ENCODE data around the gene CCNK.

The CCNK gene

DNA sequence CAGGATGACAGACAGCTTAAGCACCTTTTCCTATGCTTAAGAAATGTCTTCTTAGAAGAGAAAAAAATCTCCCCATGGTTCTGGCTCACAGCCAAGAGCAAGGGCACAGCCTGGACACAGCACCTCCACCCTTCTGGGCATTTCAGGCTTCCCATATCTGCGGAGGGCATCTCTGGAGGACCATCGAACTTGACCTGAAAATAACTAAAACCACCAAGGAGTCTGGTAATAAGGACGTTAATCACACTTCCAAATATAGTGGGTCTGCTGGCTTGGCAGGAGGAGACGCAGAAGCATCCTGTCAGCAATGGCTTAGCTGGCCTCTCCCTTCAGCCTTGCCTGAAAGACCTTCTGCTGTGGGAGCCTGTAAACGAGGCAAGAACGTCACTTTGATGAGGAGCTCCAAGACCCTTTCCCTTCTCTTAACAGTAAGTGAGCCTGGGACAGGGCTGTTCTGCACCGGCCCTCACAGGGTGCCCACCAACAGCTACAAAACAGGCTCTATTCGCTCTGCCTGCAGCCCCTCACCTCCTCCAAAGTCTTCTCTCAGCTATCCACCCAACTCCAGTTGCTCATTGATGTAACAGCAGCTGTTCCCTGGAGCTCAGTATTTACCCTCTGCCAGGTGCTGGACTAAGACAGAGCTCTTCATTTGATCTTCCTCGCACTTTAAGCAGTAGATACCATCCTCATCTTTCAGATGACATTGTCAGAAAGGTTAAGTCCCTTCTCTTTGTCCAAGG lies 13.7 kb upstream of the CCNK start:
- DNase-seq, result no peak

DNA sequence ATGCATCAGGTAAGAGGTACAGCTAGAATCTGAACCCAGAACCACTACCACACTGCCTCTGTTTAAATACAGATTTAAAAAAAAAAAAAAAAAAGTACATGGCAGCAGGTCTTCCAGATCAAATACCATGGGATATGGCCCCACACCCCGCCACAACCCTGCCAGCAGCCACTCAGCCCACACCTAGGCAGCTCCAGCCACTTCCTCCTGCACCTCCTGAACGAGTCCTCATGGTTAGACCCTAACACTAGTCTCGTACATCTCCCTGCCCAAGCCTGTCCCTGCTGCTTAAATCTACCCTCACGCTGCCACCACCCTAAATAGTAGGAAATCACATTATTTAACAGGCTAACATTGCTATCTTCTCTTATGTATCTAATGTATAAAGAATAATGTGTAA lies 13.1 kb upstream of the CCNK start:
- no peak for DNase-seq

DNA sequence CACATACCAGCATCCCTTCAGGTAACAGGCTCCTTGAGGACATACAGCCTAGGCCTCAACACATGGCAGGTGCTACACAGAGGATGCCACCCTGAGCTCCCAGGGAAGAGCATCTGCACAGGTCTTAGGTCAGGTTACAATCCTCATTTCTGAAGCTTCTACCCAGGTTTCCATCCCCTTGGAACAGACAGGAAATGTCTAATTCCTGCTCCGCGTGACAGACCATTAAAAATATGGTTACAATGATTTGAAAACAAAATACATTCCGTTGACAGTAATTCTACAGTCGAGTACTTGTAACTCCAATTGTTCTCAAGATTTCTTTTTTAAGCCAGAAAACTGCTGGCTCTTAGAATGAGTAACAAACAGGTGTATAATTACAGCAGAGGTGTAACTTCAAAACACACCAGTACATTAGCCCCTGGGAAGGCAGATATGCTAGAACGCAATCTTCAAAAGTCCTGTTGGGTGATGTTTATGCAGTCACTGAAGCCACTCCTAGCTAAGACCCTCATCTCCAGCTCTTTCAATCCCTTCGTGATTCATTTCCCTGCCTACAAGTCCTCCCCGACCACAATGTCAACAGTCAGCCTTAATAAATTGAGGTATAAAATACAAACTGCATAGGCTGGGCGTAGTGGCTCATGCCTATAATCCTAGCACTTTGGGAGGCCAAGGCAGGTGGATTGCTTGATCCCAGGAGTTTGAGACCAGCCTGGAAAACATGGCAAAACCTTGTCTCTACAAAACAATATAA lies 12.2 kb upstream of the CCNK start:
- no peak for DNase-seq

DNA sequence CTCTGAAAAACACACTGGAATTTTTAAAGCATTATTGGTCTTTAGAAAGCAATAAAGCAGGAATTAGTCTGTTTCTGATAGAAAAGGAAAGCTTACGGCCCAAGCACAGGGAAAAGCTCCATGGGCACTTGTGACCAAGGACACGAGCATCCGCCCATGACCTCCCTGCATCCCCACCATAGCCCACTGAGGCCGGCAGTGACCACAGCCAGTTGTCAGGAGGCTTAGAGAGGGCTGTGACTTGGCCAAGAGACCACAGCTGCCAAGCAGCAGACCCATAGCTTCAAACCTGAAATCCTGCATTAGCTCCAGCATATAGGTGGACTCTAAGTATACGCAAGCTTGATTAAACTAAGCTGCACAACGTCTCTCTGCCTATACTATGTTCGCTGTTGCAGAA lies 9.5 kb upstream of the CCNK start:
- no peak for DNase-seq

DNA sequence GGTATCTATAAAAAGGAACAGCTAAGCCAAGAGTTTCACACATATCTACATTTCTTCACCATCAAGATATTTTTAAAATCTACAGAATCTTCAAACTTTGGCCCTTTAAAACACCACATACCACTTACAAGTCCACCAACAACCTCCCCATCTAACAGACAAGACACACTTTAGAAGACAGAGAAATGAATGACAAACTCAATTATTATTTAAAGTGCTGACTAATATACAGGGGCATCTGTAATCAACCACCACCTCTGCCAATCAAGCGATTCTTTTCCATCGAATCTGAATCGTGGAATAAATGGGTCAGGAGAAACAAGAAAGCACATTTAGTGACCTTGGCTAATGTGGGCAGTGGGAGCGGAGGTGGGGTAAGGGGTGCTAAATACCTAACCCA lies 8.3 kb upstream of the CCNK start:
- no peak for DNase-seq

DNA sequence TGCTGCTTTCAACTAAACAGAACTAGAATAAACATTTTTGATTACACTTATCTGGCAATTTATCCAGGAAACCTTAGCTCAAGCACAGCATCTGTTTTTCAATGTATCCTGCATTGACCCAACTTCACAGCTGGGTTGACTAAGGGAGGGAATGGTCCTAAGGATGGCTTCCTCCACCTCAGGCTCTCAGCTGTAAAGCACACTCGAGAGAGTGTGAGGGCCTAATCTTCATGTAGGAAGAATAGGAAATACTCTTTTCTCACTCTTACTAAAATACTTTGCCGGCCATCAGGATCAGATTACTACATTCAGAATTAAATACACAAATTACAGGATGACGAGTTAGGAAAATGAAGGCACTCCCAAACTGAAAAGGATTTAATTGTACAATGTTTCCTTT lies 7.8 kb upstream of the CCNK start:
- no peak for DNase-seq

DNA sequence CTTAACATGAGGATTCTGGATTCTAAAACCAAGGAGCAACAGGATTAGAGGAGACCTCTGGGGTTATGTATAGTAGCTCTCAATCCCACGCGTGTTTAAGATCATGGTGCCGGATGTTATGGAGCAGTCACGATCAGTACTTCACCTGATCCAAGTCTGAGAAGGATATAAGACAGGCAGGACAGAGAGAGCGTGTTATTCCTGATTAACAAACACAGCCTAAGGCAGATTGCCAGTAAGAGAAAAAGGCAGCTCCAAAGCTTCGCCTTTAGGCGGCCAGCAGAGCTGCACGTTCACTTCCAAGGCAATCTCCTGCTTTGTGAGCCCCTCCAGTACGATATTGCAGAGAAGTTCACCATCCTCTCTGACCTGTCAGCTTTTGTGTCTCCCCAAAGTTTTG lies 6.0 kb upstream of the CCNK start:
- DNase-seq, result no peak

DNA sequence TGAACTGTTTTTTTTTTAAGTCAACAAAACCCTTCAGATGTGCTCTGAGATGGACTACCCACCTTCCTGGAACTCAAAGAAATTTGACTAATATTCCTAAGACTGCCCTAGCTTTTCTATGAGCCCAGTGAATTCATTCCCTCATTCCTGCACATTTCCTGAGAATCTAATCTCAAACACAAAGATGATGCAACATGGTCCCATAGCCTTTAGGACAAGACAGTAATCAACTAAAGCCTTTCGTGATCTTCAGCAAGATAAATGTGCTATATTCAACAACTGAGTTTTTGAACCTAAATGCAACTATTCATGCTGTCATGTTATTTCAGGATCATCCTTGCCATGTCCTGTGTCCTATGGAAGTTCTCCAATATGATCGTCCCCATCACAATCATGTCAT lies 5.5 kb upstream of the CCNK start:
- no peak for DNase-seq

DNA sequence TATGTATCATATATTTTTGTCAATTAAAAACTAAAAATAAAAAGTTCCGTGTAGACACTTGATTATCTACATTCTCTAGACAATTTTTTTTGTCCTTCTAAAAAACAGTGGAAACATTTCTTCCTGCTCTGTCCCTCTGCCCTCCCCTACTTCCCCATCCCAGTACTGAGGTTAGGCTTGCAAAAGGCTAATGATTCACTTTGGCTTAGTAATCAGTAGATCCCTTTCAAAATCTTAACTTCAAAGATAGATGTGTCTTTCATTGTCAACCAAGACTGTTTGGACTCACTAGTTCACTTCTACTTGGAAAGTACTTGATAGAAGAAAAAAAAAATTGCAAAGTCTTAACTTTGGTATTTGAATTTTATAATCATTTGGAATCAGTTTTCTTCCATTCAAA lies 4.3 kb upstream of the CCNK start:
- no peak for DNase-seq

DNA sequence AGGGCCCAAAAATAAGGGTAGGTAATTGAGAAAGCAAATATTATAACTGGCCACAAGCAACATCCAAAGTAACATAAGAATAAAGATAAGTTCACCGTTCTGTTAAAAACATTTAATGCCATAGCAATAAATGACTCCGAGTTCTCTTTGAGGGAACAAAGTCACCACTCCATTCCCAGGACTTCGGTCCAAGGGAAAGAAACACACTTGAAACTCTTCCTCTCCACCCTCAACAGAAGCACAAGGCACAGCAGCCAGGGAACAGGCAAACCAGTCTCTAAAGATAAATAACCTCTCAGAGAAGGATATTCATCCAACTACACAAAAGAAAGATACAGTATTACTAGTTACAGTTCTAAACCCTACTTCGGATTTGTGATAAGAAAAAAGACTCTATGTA lies 3.1 kb upstream of the CCNK start:
- DNase-seq, result no peak

DNA sequence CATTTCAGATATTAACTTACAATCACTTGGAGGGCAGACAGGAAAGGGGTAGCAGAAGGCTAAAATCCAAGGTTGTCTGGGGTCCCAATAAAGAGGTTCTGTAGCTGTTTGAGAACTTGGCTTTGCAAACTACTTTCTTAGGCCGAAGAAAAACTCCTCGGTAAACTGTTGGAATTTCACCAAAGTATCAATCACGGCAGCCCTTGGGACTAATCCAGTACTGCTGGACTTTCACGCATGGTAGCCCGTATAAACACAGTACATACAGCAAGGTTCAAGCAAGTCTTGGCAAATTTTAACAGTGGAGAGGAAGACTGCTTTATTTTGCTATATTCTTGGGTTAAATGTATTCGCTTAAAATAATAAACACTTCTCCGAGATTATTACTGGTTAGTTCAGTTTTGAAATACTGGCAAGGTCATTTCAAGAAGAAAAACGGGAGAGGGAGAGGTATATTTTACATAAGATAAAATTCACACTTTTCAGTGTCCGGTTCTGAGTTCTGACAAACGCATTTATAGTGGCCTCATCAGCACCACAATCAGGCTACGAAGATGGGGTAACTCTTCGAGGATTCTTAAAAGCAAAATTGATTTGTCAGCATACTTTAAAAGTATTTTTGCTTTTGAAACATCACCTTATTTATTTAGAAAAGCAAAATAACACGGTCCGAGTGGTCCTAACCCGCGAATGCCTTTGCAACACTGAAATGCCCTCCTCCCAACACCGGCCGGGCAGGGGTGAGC lies 1.9 kb upstream of the CCNK start:
- no peak for DNase-seq

DNA sequence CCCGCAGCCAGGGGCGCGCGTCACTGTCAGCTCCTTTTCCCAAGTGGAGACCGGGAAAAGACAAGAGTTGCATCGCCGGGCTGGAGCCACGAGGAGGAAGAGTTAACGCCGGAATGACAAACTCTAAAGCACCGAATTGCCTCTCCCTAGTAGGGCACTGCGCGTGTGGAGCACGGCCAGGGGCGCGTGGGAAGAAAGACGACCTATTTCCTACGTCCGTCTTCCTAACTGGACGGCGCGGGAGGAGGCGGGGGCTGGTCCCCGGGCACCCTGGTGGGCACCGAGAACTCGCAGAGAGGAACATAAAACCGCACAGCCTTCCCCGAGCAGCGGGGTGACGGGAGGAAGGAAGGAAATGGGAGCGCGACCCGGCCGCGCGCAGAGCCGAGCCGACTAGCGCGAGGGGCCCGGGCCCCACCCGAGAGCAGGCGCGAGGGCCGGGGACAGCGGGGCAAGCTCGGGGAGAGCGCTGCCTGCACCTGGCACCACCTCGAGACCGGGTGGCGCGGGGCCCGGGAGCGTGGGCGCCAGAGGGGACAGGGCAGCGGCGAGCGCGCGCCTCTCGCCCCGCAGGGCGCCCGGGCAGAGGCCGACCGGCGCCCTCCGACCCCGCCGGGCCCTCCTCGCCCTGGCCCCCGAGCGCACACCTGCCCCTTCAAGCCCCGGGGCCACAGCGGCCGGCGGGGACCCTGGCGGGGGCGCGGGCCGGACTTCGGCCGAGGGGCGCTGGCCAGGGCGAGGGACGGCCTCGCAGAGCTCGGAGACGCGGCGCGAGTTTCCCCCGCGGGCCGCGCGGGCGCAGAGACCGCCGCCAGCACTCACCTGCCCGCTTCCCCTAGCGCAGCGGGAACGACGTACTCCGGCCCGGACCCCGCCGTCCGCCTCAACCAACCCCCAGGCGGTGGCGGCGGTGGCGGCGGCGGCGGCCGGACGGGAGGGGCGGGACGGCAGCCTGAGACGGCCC lies 1.0 kb upstream of the CCNK start, which contains the start of gene SETD3:
Gene SETD3 (minus strand): TSS at position 954 of the 964 bp plus-strand sequence. CDS start 15,054 bp downstream, outside the sequence.
- DNase-seq, result no peak

DNA sequence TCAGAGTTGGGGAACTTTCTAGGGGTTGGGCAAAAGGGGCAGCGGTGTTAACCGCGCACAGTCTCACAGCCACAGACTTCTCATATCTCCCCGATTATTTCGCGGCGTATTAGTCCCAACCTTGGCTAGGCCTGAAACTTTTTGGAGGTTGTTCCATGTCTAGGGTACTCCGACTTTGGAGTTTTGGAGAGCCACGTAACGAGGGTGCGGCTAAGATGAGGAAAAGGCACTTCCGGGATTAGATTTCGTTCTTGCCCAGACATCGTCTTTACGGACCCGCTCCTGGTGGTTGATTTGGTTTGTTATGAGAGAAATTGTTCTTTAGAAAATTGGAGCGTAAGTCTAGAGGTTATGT lies 513 bp downstream of the CCNK start:
- no peak for DNase-seq

DNA sequence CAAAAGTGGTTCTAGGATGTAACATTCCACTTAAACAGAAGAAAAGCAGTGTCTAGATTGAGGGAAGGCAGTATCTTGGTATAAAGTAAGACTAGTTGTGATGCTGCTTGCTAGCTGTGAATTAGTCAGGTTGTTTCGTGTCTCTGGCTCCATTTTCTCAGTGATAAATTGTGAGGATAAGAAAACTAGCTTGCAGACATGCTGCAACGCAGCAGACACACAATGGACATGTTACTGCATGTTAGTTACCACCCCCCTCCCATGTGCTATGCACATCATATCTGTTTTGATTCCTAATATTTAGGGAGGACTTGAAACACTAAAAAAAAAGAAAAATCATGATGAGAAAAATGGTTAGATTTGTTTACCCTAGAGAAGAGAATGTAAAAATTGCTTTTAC lies 2.9 kb downstream of the CCNK start:
- no peak for DNase-seq

DNA sequence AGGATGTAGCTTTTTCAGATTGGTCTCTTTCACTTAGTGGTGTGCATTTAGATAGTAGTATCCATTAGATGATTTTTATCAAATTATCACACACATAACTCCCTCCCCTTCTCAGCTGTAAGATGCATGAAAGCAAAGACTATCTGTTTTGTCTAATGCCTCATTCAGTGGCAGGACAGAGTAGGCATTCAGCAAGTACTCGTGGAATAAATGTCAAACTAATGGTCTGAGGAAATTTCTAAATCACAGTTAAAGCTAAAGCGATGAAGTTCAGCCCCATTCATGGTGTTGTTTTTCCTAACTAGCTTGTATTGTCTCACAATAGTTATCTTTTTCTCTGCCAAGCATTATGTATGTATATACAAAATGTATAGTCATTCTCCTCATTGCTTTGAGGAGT lies 16.1 kb downstream of the CCNK start:
- no peak for DNase-seq

DNA sequence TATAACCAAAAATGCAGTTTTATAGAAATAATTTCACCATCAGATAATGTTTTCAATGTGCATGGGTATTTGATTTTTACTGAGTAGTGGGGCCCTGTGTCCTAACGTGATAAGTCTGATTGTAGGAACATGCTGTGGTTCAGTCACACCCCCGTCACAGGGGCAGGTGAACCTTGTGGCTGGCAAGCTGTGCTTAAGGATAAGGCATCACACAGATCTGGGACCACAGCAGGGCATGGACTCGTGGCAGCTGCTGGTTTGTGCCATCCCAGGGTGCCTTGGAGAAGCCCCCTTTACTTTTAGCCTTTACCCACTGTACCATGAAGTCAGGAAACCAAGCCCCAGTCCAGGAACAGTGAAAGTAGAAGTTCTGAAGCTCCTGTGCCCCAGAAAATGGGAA lies 16.7 kb downstream of the CCNK start:
- no peak for DNase-seq

DNA sequence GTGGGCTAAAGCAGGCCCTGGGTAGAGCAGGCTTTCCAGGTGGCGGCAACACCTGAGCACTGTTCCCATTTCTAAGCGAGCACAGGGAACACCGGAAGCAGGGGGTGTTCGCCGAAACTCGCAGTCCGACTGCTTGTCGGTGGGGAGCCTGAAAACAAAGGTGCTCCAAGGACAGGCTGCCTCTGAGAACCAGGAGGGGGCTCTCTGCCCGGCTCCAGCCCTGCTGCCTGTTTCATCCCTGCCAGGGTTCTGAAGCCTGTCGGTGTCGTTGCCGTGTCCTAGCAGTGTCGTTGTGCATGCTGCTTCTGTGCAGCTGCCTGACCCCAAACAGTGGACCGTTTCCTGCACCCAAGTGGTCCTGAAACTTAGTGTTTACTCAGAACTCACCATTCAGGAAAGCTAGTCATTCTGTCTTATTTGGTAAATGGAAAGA lies 21.8 kb downstream of the CCNK start:
- no peak for DNase-seq

DNA sequence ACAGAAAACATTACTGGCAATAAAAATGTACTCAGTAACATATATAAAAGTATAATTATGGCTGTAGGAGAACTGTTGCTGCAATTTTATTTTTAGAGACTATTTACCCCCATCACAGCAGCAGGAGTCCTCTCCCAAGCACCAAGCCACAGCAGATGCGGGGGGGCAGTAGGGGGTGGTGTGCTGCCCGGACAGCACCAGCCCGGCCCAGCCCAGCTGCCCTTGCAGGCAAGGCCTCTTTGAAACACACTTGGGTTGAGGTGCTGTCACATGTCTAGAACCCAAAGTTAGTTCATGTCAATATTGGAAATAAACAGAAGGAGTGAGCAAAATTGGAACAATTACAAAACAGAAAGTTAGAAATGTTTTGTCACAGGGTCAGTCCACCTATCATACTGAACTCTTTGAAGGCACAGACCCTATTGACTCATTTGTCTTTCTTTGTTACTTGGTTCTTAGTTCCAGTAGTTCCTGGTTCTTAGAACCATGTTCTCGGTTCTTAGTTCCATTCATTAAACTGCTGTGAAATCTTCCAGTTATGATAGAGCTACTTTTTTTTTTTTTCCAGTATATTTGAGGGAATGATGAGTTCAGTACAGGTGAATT lies 22.7 kb downstream of the CCNK start:
- DNase-seq, result no peak

DNA sequence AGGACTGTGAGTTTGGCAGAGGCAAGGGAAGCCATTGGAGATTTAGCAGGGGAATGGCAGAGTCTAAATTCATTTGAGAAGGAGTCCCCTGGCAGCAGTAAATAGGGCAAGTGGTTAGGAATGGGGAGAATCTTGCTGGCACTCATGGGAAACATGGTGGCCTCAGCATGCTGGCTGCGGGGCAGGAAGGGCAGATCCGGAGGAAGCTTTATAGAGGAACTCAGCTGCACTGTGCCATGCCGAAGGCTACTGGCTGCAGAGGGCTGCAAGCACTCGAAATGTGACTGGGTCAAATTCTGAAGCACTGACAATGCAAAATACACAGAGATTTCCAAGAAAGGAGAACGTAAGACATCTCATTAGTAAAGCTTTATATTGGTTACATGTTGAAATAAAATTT lies 23.9 kb downstream of the CCNK start:
- no peak for DNase-seq

DNA sequence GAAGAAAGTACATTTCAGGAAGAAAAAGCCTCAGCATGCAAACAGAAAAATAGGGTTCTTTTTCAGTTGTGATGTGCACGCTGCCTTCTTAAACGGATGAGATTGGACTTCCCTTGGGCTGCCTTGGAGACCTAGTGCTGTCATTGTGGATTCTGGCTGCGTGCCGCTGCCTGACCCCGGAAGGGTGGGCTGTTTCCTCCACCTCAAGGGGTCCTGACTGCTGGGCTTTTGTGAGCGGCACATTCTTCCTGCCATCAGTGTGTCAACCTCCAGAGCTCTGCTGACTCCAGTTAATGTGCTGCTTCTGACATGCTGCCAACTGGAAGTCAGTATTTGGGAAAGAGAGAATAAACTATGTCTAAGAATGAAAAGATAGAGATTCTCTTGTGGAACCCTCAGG lies 25.1 kb downstream of the CCNK start:
- DNase-seq, result no peak

DNA sequence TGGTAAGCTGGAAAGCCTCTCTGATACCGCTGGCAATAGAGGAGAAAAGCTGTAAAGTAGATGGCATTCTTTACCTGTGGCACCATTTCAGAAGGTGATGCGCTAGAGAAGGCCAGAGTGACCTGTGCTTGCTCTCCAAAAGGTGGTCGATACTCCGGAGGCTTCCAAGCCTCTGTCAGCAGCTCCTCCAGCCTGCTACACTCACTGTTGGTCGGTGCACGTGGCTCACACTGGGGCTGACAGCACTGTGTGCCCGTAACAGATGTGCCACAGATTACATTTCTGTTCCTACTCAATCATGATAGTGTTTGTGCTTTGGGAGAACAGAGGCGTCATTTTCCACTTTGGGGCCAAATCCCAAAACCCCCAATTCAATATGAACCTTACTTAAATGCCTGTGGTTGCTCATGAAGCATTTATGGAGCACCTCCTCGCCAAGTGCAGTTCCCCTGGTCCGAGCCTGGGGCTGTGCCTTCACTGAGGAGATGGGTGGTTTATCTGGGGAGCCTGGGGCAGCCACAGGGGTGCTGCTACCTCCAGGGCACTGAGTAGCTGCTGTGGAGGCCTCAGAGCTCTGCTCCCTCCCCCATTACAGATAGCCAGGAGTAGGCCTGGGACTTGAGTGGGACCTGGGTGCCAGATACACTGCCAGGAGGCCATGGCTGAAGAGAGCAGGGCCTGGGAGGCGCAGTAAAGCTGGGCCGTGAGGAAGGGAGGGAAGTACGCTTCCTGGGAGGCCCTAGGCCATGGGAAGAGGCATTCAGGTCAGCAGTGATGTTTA lies 26.8 kb downstream of the CCNK start:
- no peak for DNase-seq

Measured in NCI-H1930 (cell line).